Right lobe of liver (tissue), 4 donors: ENCODE results near the gene CLCF1.

ENCODE experiments used
- CTCF ChIP-seq, 4 donors: fragments of 200-600 bp in 3 of 4; fragments of 450-650 bp in 1 of 4; IDR thresholded peaks; one replicate each; pipeline versions ENCODE4 v1.5.1 to v1.8.0; 2016 to 2022; ENCODE audit warnings: antibody characterized with exemption in 4 of 4, mild to moderate bottlenecking in 2 of 4
- POLR2A ChIP-seq: fragments of 450-650 bp; IDR thresholded peaks from one replicate; pipeline ENCODE4 v1.6.1; 2017; ENCODE audit warnings: antibody characterized with exemption, mild to moderate bottlenecking
- donor health status: DM: no; HTN: no; CAD: no.
- donor health status: DM: no; HTN: no; CAD: no.
- donor health status: DM: no; HTN: yes; CAD: no.

DNA sequence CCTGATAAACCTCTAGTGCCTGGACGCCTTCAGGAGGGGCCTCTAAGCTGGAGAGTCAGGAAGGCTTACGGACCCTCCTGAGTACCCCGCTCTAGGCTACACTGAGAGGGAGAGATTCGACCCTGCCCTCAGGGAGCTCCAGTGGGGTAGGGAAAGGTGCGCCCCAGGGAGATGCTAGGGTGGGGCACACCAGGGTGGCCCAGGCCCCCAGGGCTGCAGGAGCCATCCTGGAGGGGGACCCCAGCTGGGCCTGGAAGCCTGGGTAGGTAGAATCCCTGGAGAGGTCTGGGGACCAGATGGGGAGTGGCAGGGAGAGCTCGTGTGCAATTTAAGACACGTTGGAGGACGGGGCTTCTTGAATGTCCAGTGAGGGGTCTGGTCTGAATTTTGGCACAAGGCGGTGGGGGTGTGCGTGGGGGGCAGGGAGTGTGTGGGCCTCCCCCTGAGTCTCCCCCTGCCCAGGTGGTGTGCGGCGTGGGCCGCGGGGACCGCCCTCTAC, 46.8 kb upstream of the CLCF1 start:
- TF ChIP-seq CTCF (IDR thresholded peaks at IDR 0.05): no peak
- TF ChIP-seq POLR2A: no peak
